ENCODE results near the gene BRINP2. TPM values are rescaled to one million over a fixed set of nuclear protein-coding genes. Genes with fewer than 3 reads are reported as not detected.

The BRINP2 gene
- total RNA-seq = 0.52 TPM

- Histone ChIP-seq H3K4me1 (ENCODE audit: control insufficient read depth in 3 of 3, insufficient read depth in 3 of 3, low read length in 3 of 3) (peaks cover 6 to 13% (median 10%) of the 10 kb centered on the region in 3 donors), H3K27me3 (ENCODE audit: control insufficient read depth in 3 of 3, insufficient read depth in 3 of 3, low read length in 3 of 3) (peaks cover 37 to 39% (median 39%) of the 10 kb centered on the region in 3 donors), H3K27ac (ENCODE audit: low read depth, low read length) (no peak within 1 kb of the TSS), H3K9me3 (ENCODE audit: control insufficient read depth in 3 of 3, low read length in 3 of 3) (no peaks in the 10 kb centered on the region), H3K36me3 (ENCODE audit: control insufficient read depth in 3 of 3, insufficient read depth in 3 of 3, low read length in 3 of 3) (no peaks in the 10 kb centered on the region), H3K4me3 (ENCODE audit: low read length in 3 of 3) (peak within 1 kb of the TSS; percentile 71 to 75 (median 72)), H3K9ac (ENCODE audit: low read depth in 1 of 3, low read length in 3 of 3) (peak within 1 kb of the TSS in 1 of 3 donors; percentile 51)
These were observed at the start of gene BRINP2 for GRCh38 chr1:177170756-177171535. BRINP2 (plus strand) TSS chr1:177170958; CDS start chr1:177229877, 58,919 bp downstream.

DNA sequence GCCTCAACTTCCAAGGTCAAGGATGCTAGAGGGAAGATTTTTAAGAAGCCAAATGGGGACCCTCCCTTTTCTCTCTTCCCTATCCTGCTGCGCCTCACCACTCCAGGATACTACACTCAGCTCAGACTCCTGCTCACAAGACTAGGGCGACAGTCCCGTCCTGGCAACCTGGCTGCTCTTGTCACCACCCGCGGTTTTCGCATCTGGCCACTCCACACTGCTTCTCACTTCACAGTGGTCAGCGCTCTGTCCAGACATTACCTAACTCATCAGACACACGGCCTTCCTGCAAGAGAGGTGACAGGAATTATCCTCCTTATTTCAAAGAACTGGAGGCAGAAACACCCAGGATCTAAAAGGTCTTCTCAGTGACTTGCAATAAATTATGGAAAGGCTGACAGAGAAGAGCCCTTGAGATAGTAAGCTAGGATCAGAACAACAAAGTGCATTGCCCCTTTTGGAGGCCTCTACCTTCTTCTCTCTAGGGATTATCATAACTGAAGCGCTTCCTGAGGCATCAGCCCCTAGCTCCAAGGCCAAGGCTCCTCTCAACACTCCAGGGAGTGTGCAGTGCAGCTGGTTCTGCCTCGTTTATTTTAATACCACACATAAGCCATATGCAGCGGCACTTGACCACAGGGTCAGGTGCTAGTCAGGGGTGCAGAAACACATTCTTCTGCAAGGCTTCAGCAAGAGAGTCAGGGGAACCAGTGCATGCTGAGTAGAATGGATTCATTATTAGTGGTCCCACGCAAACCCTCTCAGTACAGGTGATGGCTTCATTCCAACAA is 48.1 kb upstream of the BRINP2 start:
- peaks cover 0 to 3% (median 0%) of the 10 kb centered on the region in 3 donors for H3K27me3 ChIP-seq (ENCODE audit: control insufficient read depth in 3 of 3, insufficient read depth in 3 of 3, low read length in 3 of 3)
- no peak overlapping the region for H3K9ac ChIP-seq (ENCODE audit: low read depth in 1 of 3, low read length in 3 of 3)
- H3K4me1 ChIP-seq (ENCODE audit: control insufficient read depth in 3 of 3, insufficient read depth in 3 of 3, low read length in 3 of 3) = no peaks in the 10 kb centered on the region
- no peaks in the 10 kb centered on the region for H3K9me3 ChIP-seq (ENCODE audit: control insufficient read depth in 3 of 3, low read length in 3 of 3)
- H3K27ac ChIP-seq (ENCODE audit: low read depth, low read length) = no peak overlapping the region
- H3K36me3 ChIP-seq (ENCODE audit: control insufficient read depth in 3 of 3, insufficient read depth in 3 of 3, low read length in 3 of 3) = no peaks in the 10 kb centered on the region
- H3K4me3 ChIP-seq (ENCODE audit: low read length in 3 of 3) = no peak overlapping the region

DNA sequence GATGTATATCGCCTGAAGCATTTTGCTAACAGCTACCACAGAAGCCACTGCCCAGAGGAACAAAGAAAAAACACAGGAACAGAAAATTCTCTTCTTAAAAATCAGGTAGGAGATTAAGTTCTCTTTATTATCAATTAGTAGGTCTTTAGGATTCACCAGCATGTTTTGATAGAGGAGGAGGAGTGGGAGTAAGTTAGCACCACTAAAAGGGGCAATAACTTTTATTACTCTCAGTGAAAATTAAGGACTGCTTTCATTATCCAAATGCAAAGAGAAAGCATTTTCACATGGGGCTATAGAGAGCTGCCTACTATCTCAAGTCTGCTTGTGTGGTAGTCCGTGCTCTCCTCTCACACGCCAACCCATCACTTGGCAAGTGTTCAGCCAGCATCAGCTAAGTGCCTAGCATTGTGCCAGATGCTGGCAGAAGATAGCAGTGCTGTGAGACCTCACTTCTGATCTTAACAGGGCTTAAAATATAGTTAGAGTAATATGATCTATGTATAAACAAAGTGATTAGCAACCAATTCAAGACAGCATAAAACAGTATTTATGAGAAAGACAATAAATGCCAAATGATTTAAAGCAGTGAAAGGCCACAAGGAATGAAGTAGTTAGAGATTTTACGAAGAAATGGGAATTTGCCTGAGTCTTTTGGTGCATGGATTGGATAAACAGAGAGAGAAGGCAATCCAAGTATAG is 46.0 kb upstream of the BRINP2 start:
- Histone ChIP-seq H3K9ac (ENCODE audit: low read depth in 1 of 3, low read length in 3 of 3) (no peak overlapping the region), H3K4me1 (ENCODE audit: control insufficient read depth in 3 of 3, insufficient read depth in 3 of 3, low read length in 3 of 3) (no peaks in the 10 kb centered on the region), H3K9me3 (ENCODE audit: control insufficient read depth in 3 of 3, low read length in 3 of 3) (no peaks in the 10 kb centered on the region), H3K4me3 (ENCODE audit: low read length in 3 of 3) (no peak overlapping the region), H3K27me3 (ENCODE audit: control insufficient read depth in 3 of 3, insufficient read depth in 3 of 3, low read length in 3 of 3) (peaks cover 0 to 3% (median 0%) of the 10 kb centered on the region in 3 donors), H3K27ac (ENCODE audit: low read depth, low read length) (no peak overlapping the region), H3K36me3 (ENCODE audit: control insufficient read depth in 3 of 3, insufficient read depth in 3 of 3, low read length in 3 of 3) (no peaks in the 10 kb centered on the region)

- H3K9me3 ChIP-seq (ENCODE audit: control insufficient read depth in 3 of 3, low read length in 3 of 3) = no peaks in the 10 kb centered on the region
- peaks cover 0 to 3% (median 0%) of the 10 kb centered on the region in 3 donors for H3K27me3 ChIP-seq (ENCODE audit: control insufficient read depth in 3 of 3, insufficient read depth in 3 of 3, low read length in 3 of 3)
- no peaks in the 10 kb centered on the region for H3K4me1 ChIP-seq (ENCODE audit: control insufficient read depth in 3 of 3, insufficient read depth in 3 of 3, low read length in 3 of 3)
- H3K36me3 ChIP-seq (ENCODE audit: control insufficient read depth in 3 of 3, insufficient read depth in 3 of 3, low read length in 3 of 3) = no peaks in the 10 kb centered on the region
- no peak overlapping the region for H3K9ac ChIP-seq (ENCODE audit: low read depth in 1 of 3, low read length in 3 of 3)
- H3K27ac ChIP-seq (ENCODE audit: low read depth, low read length) = no peak overlapping the region
- H3K4me3 ChIP-seq (ENCODE audit: low read length in 3 of 3) = no peak overlapping the region
These were observed 44.5 kb upstream of the BRINP2 start for GRCh38 chr1:177126267-177126666.

- no peak overlapping the region for H3K27ac ChIP-seq (ENCODE audit: low read depth, low read length)
- H3K4me3 ChIP-seq (ENCODE audit: low read length in 3 of 3) = no peak overlapping the region
- H3K9ac ChIP-seq (ENCODE audit: low read depth in 1 of 3, low read length in 3 of 3) = no peak overlapping the region
- peaks cover 0 to 4% (median 0%) of the 10 kb centered on the region in 3 donors for H3K27me3 ChIP-seq (ENCODE audit: control insufficient read depth in 3 of 3, insufficient read depth in 3 of 3, low read length in 3 of 3)
- no peaks in the 10 kb centered on the region for H3K4me1 ChIP-seq (ENCODE audit: control insufficient read depth in 3 of 3, insufficient read depth in 3 of 3, low read length in 3 of 3)
- H3K36me3 ChIP-seq (ENCODE audit: control insufficient read depth in 3 of 3, insufficient read depth in 3 of 3, low read length in 3 of 3) = no peaks in the 10 kb centered on the region
- no peaks in the 10 kb centered on the region for H3K9me3 ChIP-seq (ENCODE audit: control insufficient read depth in 3 of 3, low read length in 3 of 3)
These were observed 42.0 kb upstream of the BRINP2 start for GRCh38 chr1:177128665-177129281.

DNA sequence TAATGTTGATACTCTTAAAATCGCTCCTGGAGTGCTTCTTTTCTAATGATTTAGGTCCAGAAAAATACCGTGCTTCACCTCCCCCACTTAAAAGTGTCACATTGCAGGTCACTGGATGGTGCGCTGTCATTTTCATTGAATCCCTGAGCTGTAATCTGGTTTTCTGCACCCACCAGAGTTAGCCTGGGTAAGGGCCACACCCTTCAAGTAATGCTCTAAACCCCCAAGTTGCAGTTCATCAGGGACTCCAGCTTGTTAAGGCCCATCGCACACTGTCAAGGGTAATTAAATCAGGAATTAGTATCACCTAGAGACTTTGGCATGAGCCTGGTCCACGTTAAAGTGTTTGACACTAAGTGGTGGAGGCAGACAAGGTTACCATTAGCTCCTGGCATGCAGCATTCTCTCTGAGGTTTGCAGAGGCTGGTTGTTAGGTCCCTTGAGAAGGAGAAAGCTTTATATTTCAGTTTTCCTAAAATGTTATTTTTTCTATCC is 40.3 kb upstream of the BRINP2 start:
- no peaks in the 10 kb centered on the region for H3K9me3 ChIP-seq (ENCODE audit: control insufficient read depth in 3 of 3, low read length in 3 of 3)
- no peaks in the 10 kb centered on the region for H3K36me3 ChIP-seq (ENCODE audit: control insufficient read depth in 3 of 3, insufficient read depth in 3 of 3, low read length in 3 of 3)
- no peak overlapping the region for H3K27ac ChIP-seq (ENCODE audit: low read depth, low read length)
- H3K4me3 ChIP-seq (ENCODE audit: low read length in 3 of 3) = no peak overlapping the region
- no peak overlapping the region for H3K9ac ChIP-seq (ENCODE audit: low read depth in 1 of 3, low read length in 3 of 3)
- H3K27me3 ChIP-seq (ENCODE audit: control insufficient read depth in 3 of 3, insufficient read depth in 3 of 3, low read length in 3 of 3) = peaks cover 0 to 4% (median 0%) of the 10 kb centered on the region in 3 donors
- H3K4me1 ChIP-seq (ENCODE audit: control insufficient read depth in 3 of 3, insufficient read depth in 3 of 3, low read length in 3 of 3) = no peaks in the 10 kb centered on the region

DNA sequence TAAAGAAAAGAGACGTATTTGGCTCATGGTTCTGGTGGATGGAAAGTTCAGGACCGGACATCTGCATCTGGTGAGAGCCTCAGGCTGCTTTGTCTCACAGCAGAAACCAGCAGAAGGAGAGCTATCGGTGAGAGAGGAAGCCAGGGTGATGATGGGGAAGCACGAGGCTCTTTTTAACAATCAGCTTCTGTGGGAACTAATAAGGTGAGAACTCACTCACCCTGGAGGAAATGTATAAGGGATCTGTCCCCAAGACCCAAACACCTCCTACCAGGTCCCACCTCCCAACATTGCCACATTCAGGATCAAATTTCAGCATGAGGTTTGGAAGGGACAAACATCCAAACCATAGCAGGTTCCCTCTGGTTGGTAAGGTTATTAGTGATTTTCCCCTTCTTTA is 39.0 kb upstream of the BRINP2 start:
- Histone ChIP-seq H3K4me1 (ENCODE audit: control insufficient read depth in 3 of 3, insufficient read depth in 3 of 3, low read length in 3 of 3) (no peaks in the 10 kb centered on the region), H3K27ac (ENCODE audit: low read depth, low read length) (no peak overlapping the region), H3K9ac (ENCODE audit: low read depth in 1 of 3, low read length in 3 of 3) (no peak overlapping the region), H3K4me3 (ENCODE audit: low read length in 3 of 3) (no peak overlapping the region), H3K27me3 (ENCODE audit: control insufficient read depth in 3 of 3, insufficient read depth in 3 of 3, low read length in 3 of 3) (peaks cover 0 to 4% (median 0%) of the 10 kb centered on the region in 3 donors), H3K36me3 (ENCODE audit: control insufficient read depth in 3 of 3, insufficient read depth in 3 of 3, low read length in 3 of 3) (no peaks in the 10 kb centered on the region), H3K9me3 (ENCODE audit: control insufficient read depth in 3 of 3, low read length in 3 of 3) (no peaks in the 10 kb centered on the region)

GRCh38 chr1:177132141-177132540 is 38.6 kb upstream of the BRINP2 start:
- H3K4me3 ChIP-seq (ENCODE audit: low read length in 3 of 3) = no peak overlapping the region
- H3K27me3 ChIP-seq (ENCODE audit: control insufficient read depth in 3 of 3, insufficient read depth in 3 of 3, low read length in 3 of 3) = peaks cover 0 to 4% (median 0%) of the 10 kb centered on the region in 3 donors
- no peaks in the 10 kb centered on the region for H3K4me1 ChIP-seq (ENCODE audit: control insufficient read depth in 3 of 3, insufficient read depth in 3 of 3, low read length in 3 of 3)
- no peaks in the 10 kb centered on the region for H3K9me3 ChIP-seq (ENCODE audit: control insufficient read depth in 3 of 3, low read length in 3 of 3)
- no peak overlapping the region for H3K9ac ChIP-seq (ENCODE audit: low read depth in 1 of 3, low read length in 3 of 3)
- no peaks in the 10 kb centered on the region for H3K36me3 ChIP-seq (ENCODE audit: control insufficient read depth in 3 of 3, insufficient read depth in 3 of 3, low read length in 3 of 3)
- H3K27ac ChIP-seq (ENCODE audit: low read depth, low read length) = no peak overlapping the region

GRCh38 chr1:177133977-177134538 is 36.7 kb upstream of the BRINP2 start:
- peaks cover 0 to 4% (median 0%) of the 10 kb centered on the region in 3 donors for H3K27me3 ChIP-seq (ENCODE audit: control insufficient read depth in 3 of 3, insufficient read depth in 3 of 3, low read length in 3 of 3)
- no peaks in the 10 kb centered on the region for H3K9me3 ChIP-seq (ENCODE audit: control insufficient read depth in 3 of 3, low read length in 3 of 3)
- H3K4me1 ChIP-seq (ENCODE audit: control insufficient read depth in 3 of 3, insufficient read depth in 3 of 3, low read length in 3 of 3) = no peaks in the 10 kb centered on the region
- no peak overlapping the region for H3K4me3 ChIP-seq (ENCODE audit: low read length in 3 of 3)
- H3K9ac ChIP-seq (ENCODE audit: low read depth in 1 of 3, low read length in 3 of 3) = no peak overlapping the region
- no peaks in the 10 kb centered on the region for H3K36me3 ChIP-seq (ENCODE audit: control insufficient read depth in 3 of 3, insufficient read depth in 3 of 3, low read length in 3 of 3)
- H3K27ac ChIP-seq (ENCODE audit: low read depth, low read length) = no peak overlapping the region

Measured in skeletal muscle tissue (tissue), 4 donors.